PC-3 (cell line): ENCODE measurements around the gene COQ8A. TPM values are rescaled to one million over a fixed set of nuclear protein-coding genes. Genes with fewer than 3 reads are reported as not detected.

Experiments
- ATAC-seq: fragments of 200-7000 bp; cut with Tn5 transposase; 2 replicates; pipeline ENCODE4 v1.9.1; 2020; ENCODE audit warnings: mild to moderate bottlenecking, moderate library complexity
- BruUV-seq: library from RNA; stranded (reverse); fragments of 400-500 nt; replicated peaks from 2 replicates; lab custom pipeline; 2021; lab: Mats Ljungman, UMichigan
- CTCF ChIA-PET: fragments of 300-600 bp; sonication (Branson Sonifier 250); formaldehyde crosslinking; loops from one replicate; lab custom pipeline; 2022; ENCODE audit warnings: antibody characterized with exemption; lab: Charles Lee
- POLR2A ChIA-PET: fragments of 300-600 bp; sonication (Branson Sonifier 250); formaldehyde crosslinking; loops from one replicate; lab custom pipeline; 2022; ENCODE audit warnings: antibody characterized with exemption; ENCODE audit not compliant: unreplicated experiment; lab: Charles Lee
- DNase-seq: peaks from one replicate; pipeline ENCODE4 v3.0.0-alpha.2; 2015
- H2AFZ ChIP-seq: fragments of 300-600 bp; sonication (generic); 2 replicates; pipeline ENCODE4 v1.6.0; 2016; ENCODE audit warnings: antibody characterized with exemption, low read length
- H3F3A ChIP-seq: fragments of 300-600 bp; sonication (generic); one replicate; pipeline ENCODE4 v1.6.0; 2017; ENCODE audit warnings: antibody characterized with exemption, low read length, control low read depth, mild to moderate bottlenecking; ENCODE audit not compliant: unreplicated experiment
- H3K27ac ChIP-seq: fragments of 300-600 bp; sonication (generic); 2 replicates; pipeline ENCODE4 v1.5.1; 2016; ENCODE audit warnings: mild to moderate bottlenecking, low read length
- H3K27me3 ChIP-seq: fragments of 300-600 bp; sonication (generic); 2 replicates; pipeline ENCODE4 v1.6.1; 2016; ENCODE audit warnings: low read length, mixed read lengths
- H3K36me3 ChIP-seq: fragments of 300-600 bp; sonication (generic); 2 replicates; pipeline ENCODE4 v1.6.1; 2016; ENCODE audit warnings: low read depth, mixed run types, low read length, mixed read lengths
- H3K4me1 ChIP-seq: fragments of 300-600 bp; sonication (generic); 2 replicates; pipeline ENCODE4 v1.5.1; 2016; ENCODE audit warnings: low read length; ENCODE audit not compliant: insufficient read depth
- H3K4me2 ChIP-seq: fragments of 300-600 bp; sonication (generic); 2 replicates; pipeline ENCODE4 v1.6.0; 2016; ENCODE audit warnings: low read length
- H3K4me3 ChIP-seq: fragments of 300-600 bp; sonication (generic); 2 replicates; pipeline ENCODE4 v1.5.1; 2016; ENCODE audit warnings: mild to moderate bottlenecking, low read length, mixed read lengths
- H3K79me2 ChIP-seq: fragments of 300-600 bp; sonication (generic); 2 replicates; pipeline ENCODE4 v1.6.1; 2017; ENCODE audit warnings: low read length, mixed read lengths
- H3K9ac ChIP-seq: fragments of 300-600 bp; sonication (generic); 2 replicates; pipeline ENCODE4 v1.6.0; 2016; ENCODE audit warnings: mild to moderate bottlenecking, low read length
- H3K9me2 ChIP-seq: fragments of 300-600 bp; sonication (generic); replicated peaks from 2 replicates; pipeline ENCODE4 v1.6.1; 2016; ENCODE audit warnings: mixed run types, low read length, mixed read lengths
- H3K9me3 ChIP-seq: fragments of 300-600 bp; sonication (generic); 2 replicates; pipeline ENCODE4 v1.6.1; 2016; ENCODE audit warnings: low read length, mixed read lengths
- H4K20me1 ChIP-seq: fragments of 300-600 bp; sonication (generic); 2 replicates; pipeline ENCODE4 v1.6.1; 2016; ENCODE audit warnings: low read length, mixed read lengths
- CTCF ChIP-seq: fragments of 300-600 bp; sonication (generic); conservative IDR thresholded peaks from 2 replicates; pipeline ENCODE4 v1.5.1; 2017; ENCODE audit warnings: antibody characterized with exemption, low read depth, mild to moderate bottlenecking, low read length
- EZH2 ChIP-seq: fragments of 300-600 bp; sonication (generic); IDR thresholded peaks from one replicate; pipeline ENCODE4 v1.6.1; 2017; ENCODE audit warnings: antibody characterized with exemption, mild to moderate bottlenecking, low read length; ENCODE audit not compliant: unreplicated experiment
- EZH2phosphoT487 ChIP-seq: fragments of 300-600 bp; sonication (generic); IDR thresholded peaks from 2 replicates; pipeline ENCODE4 v1.6.1; 2018; ENCODE audit warnings: mild to moderate bottlenecking, antibody characterized with exemption, low read length, borderline replicate concordance
- intact Hi-C: fragments of 100-400 bp; cut with micrococcal nuclease; formaldehyde crosslinking; loops from 2 replicates; pipeline ENCODE4 v1.9.0; 2023
- total RNA-seq: library from RNA; depleted of rRNA; stranded (reverse); fragments of >200 nt; gene quantifications from 2 replicates; pipeline ENCODE4 v1.2.3, GENCODE V29; 2014

Gene COQ8A
- total RNA-seq, 1 experiment from 2014 or later: 67.0 TPM

GRCh38 chr1:226991920-226992319 lies 51.8 kb downstream of the COQ8A start:
- H3K4me2 ChIP-seq: no peak overlapping the region
- POLR2A ChIA-PET: no interaction called here

GRCh38 chr1:226993814-226994585 lies 53.9 kb downstream of the COQ8A start:
- no peak overlapping the region for H3K4me3 ChIP-seq
- H3K9me2 ChIP-seq: no peaks in the 10 kb centered on the region
- H3K9me3 ChIP-seq: no peaks in the 10 kb centered on the region
- H3F3A ChIP-seq: no peaks in the 10 kb centered on the region
- no peak overlapping the region for H3K4me2 ChIP-seq
- no peaks in the 10 kb centered on the region for H4K20me1 ChIP-seq
- no peak overlapping the region for H2AFZ ChIP-seq
- intact Hi-C loops: no loop called here
- H3K27me3 ChIP-seq: no peaks in the 10 kb centered on the region
- CTCF ChIA-PET: no interaction called here
- H3K4me1 ChIP-seq: no peaks in the 10 kb centered on the region
- no peaks in the 10 kb centered on the region for H3K36me3 ChIP-seq
- H3K9ac ChIP-seq: no peak overlapping the region
- ATAC-seq: no peak
- H3K27ac ChIP-seq: no peak overlapping the region
- no TSS peak for BruUV-seq
- no peaks in the 10 kb centered on the region for H3K79me2 ChIP-seq
- no peak for DNase-seq
- TF ChIP-seq EZH2phosphoT487: no peak
- POLR2A ChIA-PET: interaction anchor here (0.6 kb wide), 1 partner anchor 48 kb away, joined by 3 read pairs; no protein-coding TSS in a partner anchor

More at GRCh38 chr1:226991920-226992319, 51.8 kb downstream of the COQ8A start:
- no peak overlapping the region for H3K9ac ChIP-seq
- CTCF ChIA-PET: no interaction called here
- BruUV-seq: no TSS peak
- no peaks in the 10 kb centered on the region for H3K9me2 ChIP-seq
- H3K79me2 ChIP-seq: no peaks in the 10 kb centered on the region
- H4K20me1 ChIP-seq: no peaks in the 10 kb centered on the region
- H3F3A ChIP-seq: no peaks in the 10 kb centered on the region
- H3K4me1 ChIP-seq: peaks cover 12% of the 10 kb centered on the region
- H2AFZ ChIP-seq: no peak overlapping the region
- peaks cover 7% of the 10 kb centered on the region for H3K36me3 ChIP-seq
- H3K27me3 ChIP-seq: no peaks in the 10 kb centered on the region
- ATAC-seq (no peak), DNase-seq (no peak)
- TF ChIP-seq EZH2phosphoT487: no peak
- no peak for TF ChIP-seq EZH2
- TF ChIP-seq CTCF: no peak
- intact Hi-C loops: no loop called here
- H3K4me3 ChIP-seq: no peak overlapping the region
- no peaks in the 10 kb centered on the region for H3K9me3 ChIP-seq
- no peak overlapping the region for H3K27ac ChIP-seq

GRCh38 chr1:226994586-226995364 lies 54.7 kb downstream of the COQ8A start:
- no peak overlapping the region for H3K27ac ChIP-seq
- no peaks in the 10 kb centered on the region for H3F3A ChIP-seq
- H3K4me3 ChIP-seq: no peak overlapping the region
- intact Hi-C loops: no loop called here
- ATAC-seq (no peak), DNase-seq (no peak)
- no peak overlapping the region for H3K4me2 ChIP-seq
- H3K79me2 ChIP-seq: no peaks in the 10 kb centered on the region
- no peak overlapping the region for H3K9ac ChIP-seq
- H3K9me2 ChIP-seq: no peaks in the 10 kb centered on the region
- TF ChIP-seq EZH2phosphoT487: no peak
- TF ChIP-seq EZH2: no peak
- no peak for TF ChIP-seq CTCF
- ChIA-PET POLR2A (no interaction called here), CTCF (no interaction called here)
- no peaks in the 10 kb centered on the region for H4K20me1 ChIP-seq
- no peaks in the 10 kb centered on the region for H3K36me3 ChIP-seq
- no peaks in the 10 kb centered on the region for H3K9me3 ChIP-seq
- no TSS peak for BruUV-seq
- H2AFZ ChIP-seq: no peak overlapping the region
- no peaks in the 10 kb centered on the region for H3K27me3 ChIP-seq
- no peaks in the 10 kb centered on the region for H3K4me1 ChIP-seq
